GM18508 (cell line): Measurements from ENCODE around the gene MYOD1.

Source experiments
- ATAC-seq: cut with Tn5 transposase; IDR thresholded peaks from one replicate; pipeline ENCODE4 v1.9.1; 2021; ENCODE audit warnings: moderate number of reproducible peaks; ENCODE audit not compliant: insufficient read depth, unreplicated experiment

The MYOD1 gene

DNA sequence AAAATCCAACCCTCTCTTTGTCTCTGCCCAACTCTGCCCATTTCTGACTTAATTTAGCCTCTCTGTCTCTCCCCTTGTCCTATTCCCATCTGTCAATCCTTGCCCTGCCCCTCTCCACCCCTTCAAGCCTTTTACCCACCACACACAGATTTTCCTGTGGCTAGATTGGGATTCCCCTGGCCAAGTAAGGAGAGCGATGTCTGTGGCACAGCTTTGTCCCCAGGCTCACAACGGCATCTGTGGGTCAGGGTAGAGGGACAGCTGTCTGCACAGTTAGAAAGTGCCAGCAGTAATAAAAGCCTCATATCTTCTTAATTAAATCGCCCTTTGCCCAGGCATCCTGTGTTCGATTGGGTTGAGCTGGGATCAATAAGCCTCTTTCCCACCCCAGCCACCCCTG, 13.9 kb downstream of the MYOD1 start:
- no peak for ATAC-seq

DNA sequence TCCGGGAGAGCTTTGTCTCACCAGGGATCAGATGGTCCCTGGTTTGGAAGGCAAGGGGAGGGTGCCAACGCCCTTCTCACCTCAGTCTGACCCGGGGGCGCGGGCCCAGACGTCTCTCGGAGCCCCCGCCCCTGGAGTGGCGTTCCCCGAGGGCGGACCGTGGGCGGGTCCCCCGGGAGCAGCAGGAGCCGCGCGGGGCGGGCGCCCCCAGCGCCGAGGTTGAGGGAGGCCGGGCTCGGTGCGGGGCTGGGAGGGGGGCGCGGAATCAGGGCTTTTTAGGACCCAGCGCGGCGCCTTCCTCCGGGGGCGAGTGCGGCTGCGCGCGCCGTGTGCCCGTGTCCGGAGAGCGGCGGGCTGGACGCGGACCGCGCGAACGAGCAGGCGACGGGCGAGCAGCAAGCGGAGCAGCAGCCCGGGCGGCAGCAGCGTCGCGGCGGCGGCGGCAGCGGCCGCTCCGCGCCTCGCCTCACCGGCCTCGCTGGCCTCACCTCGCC, 15.1 kb downstream of the MYOD1 start, which contains the start of gene KCNC1:
TSS of gene KCNC1 (plus strand) at position 364 of the 494 bp plus-strand sequence. CDS start 1,222 bp downstream, outside the sequence.
- no peak for ATAC-seq

DNA sequence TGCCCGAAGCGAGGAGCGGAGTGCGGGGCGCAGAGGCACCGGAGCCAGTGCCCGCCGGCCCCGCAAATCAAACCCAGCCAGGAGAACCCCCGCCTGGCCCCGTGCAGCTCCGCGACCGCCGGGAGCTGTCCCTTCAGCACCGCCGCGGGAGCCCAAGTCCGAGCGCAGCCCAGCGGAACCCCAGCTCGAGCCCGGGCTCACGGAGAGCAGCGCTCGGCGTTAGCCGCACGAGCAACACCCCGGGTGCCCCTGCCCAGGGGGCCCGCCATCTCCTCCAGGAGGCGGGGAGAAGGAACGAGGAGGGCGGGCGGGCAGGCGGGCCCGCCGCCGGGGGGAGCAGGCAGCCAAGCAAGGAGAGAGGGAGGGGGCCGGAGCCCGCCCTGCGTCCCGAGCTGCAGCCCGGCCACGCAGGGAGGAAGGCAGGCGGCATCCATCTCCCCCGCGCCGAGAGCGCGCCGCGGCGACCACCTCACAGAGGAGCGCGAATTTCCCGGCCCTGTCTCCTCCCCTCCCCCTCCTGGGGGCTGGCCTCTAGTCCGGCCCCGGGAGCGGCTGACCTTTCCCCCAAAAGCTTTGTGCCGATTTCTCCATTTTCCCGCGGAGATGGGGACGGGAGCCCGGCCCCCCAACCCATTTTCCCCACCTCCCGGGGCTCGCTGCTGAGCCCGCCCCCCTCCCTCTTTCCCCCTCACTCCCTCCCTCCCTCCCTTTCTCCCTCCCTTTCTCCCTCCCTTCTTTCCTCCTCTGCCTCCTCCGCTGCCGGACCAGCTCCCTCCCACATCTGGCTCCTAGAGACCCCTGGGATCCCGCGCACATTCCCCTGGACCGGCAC, 15.8 kb downstream of the MYOD1 start:
- no peak for ATAC-seq

DNA sequence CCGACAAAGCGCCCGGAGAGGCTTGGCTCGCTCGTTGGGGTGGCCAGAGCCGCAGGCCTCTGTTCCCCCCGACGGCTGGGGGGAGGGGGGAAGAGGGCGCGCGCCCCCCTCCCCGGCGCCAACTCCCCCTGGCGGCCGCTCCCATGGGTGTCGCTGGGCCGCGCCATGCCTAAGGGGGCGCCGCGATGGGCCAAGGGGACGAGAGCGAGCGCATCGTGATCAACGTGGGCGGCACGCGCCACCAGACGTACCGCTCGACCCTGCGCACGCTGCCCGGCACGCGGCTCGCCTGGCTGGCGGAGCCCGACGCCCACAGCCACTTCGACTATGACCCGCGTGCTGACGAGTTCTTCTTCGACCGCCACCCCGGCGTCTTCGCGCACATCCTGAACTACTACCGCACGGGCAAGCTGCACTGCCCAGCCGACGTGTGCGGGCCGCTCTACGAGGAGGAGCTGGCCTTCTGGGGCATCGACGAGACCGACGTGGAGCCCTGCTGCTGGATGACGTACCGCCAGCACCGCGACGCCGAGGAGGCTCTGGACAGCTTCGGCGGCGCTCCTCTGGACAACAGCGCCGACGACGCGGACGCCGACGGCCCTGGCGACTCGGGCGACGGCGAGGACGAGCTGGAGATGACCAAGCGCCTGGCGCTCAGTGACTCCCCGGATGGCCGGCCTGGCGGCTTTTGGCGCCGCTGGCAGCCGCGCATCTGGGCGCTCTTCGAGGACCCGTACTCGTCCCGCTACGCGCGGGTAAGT, 16.6 kb downstream of the MYOD1 start:
- ATAC-seq: no peak

DNA sequence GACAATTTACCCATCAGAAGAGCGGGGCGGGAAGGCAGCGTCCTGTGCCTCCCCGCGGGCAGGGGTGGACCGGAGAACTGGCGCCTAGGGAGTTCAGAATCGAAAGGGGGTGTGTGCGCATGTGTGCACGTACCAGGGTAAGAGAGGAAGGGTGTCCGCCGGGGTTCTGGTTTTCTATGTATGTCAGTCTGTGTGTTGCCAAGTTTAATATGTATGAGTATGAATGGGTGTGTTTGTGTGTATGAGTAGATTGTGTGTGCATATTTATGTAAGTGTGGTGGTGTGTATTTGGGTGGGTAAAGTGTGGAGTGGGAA, 17.2 kb downstream of the MYOD1 start:
- ATAC-seq: no peak

DNA sequence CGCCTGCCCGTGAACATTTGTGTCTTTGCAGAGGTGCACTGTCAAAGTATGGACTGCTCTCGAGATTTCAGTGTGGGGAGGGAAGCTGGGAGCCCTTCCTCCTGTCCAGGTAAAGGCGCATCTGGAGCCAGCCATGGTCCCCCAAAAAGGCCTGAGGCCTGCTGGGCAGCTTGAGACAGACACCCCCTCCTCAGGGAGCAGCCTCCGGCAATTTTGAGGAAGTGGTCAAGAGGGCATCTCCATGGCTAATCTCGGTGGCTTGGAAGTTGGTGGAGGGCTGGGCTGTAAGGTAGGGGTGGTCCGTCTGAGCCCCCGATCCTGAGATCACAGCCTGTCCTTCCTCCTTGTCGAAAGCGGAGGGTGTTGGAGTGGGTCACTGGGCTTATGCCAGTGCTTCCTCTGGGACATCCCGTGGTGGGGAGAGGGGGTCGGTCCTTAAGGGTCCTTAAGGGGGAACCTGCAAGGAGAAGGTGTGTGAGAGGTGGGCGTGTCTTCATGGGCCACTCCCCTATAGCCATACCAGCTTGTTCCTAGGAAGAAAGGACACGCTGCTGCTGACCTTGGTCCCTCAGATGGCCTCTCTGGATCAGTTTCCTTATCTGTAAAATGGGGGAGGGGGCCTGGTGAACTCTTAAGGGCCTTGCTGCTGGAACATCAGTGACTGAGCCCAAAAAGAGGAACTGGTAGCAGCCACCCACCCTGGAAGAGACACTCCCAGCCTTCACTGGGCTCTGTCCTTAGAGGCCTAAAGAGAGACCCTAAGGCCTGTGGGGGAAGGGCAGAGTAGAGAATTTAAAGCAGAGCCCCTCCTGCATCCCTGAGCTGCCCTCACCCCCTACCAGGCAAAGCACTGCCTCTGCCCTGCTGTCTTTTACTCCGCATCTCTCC, 17.8 kb downstream of the MYOD1 start:
- no peak for ATAC-seq

DNA sequence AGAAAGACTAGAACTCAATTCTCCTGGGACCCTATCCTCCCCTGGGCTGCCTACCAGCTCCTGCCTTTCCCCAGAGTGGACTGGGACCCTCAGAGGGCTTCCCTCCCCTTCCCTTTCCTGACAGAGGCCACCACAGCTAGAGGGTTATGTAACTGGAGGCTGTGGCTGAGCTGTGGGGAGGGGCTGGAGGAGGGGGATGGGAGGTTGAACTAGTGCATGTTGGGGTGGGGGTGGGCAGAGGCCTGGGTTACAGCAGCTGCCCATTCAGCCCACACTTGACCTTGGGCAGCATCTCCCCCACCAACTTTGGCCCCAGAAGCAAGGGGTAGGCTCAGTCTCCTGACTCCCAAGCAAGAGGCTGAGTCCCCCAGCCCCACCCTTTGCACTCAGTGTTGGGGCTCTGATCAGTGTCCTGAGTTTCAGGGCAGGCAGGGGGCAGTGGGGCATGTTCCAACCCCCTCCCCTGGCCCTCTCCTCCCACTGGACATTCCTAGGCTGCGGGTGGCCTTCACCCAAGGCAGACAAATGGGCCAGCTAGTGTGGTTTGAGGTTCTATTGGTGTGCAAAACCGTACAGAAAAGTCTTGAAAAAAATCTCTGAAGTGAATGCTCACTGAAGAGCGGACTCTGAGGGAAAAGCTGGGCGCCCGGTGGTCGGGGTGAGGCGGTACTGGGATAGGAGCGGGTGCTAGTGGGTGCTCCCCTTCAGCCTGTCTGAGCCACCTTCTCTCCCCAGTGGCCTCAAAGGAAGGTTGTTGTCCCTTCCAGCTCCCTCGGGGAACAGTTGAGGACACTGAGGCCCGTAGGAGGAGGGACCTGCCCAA, 19.0 kb downstream of the MYOD1 start:
- no peak for ATAC-seq

DNA sequence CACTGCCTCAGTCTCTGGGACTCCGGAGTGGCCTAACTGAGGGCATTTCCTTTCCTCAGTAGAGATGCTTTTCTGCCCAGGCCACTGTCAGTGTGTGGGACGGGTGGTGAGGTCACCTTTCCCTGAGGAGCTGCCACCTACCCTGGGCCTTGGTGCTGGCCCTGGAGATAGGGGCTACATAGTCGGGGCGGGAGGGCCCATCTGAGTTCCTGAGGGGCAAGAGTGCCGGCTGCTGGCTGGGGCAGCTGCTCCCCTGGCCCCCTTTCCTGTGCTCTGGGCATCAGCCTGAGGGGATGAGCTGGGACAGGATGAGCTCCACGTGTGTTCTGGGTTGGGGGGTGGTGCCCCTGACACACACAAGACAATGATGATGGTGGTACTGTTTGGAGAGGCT, 20.6 kb downstream of the MYOD1 start:
- ATAC-seq: no peak

DNA sequence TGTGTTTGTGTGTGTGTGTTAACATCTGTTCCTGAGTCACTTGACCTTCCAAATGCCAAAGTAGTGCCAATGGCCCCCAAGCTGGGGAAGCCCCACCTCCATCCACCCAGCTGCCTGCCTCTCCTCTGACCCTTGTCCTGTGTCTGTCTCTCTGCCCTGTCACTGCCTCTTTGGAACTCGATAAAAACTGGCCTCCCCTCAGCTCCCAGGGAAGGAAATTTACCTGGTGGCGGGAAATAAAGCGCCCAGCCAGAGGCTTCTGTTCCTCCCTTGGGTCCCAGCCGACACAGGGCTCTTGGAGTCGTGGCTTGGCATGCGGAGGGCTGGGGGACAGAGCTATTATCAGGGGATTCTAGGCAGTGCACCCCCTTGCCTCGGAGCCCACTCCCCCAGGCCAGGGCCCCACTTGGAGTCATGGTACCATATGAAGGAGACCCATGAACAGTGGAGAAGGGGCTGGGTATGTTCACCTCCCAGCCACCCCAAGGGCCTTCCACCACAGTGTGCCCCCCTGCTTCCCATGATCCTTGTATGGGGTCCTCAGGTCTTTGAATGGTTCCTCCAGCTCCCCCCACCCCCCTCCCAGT, 21.4 kb downstream of the MYOD1 start:
- ATAC-seq: no peak

DNA sequence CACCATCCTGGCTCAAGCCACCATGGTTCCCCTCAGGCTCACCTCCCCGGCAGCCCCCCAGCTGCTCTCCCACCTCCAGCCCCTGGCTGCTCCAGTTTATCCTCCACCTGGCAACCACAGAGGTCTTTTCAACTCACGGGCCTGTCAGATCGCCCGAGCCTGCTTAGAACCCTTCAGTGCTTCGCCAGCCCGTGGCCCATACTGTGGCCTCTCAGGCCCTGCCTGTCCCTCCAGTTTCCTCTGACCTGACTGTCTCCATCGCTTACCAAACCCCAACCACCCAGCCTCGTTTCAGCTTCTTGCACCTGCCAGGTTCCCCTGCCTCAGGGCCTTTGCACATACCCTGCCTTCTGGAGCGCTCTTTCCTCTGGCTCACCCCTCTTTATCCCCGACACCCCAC, 22.1 kb downstream of the MYOD1 start:
- ATAC-seq: no peak

DNA sequence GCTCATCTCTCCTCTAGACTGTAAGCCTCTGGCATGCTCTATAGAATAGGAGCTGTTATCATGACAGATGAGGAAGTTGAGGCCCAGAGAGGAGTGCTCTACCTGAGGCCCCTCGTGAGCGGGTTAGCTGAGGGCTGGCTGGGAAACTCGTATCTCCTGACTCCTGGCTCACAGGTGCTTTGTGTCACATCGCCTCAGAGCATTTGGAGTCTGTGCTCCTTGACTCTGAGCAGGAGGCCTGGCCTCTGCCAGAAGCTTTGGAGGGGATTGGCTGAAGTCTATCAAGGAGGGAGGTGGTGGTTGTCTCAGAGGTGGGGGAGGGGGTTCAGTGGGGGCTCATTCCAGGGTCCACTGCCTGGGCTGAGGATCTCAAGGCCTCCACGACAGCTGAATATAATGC, 22.6 kb downstream of the MYOD1 start:
- no peak for ATAC-seq

DNA sequence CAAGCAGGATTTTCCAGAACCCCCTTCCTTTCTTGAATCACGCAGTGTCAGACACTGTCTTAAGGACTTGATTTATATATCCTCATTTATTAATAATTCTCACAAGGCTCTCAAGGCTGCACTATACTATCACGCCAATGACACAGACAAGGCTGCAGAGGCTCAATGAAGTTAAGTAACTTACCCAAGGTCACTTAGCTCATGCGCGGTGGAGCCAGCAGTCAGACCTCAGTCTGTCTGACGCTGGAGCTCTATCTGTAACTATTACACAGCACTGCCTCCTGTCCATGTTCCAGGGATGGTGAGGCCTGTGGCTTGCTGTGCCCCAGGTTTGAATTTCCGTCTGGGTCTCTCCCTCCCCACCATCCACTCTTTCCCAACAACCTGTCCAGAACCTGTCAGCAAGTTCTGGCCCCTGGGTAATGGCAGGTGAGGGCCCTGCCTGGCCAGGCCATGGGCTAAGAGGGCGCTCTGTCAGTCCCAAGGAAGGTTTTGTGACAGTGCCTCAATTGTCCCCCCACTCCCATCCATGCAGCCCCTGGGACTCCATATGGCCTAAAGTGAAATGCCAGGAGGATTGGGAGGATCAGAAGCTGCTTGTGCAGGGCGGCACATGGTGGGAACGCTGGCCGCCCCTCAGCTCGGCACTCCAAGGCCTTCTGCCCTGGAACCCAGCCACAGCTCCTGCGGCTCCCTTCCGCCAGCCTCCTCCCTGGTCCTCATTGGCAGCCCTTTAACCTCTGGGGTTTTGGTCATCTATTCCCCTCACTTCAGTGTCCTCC, 23.8 kb downstream of the MYOD1 start:
- ATAC-seq: no peak

DNA sequence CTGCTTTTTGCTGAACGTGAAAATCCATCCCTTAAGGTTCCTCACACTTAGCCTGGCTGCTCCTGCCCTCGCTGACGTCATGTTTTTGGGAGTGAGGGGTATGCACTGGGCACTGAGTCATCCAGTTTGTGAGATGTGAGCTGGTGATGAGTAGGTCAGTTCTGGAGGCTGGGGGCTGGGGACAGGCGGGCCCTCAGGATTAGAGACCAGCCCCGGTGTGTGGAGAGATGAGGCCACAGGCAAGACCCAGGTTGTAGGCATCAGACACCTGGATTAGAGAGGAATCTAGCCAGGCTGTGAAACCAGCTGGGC, 24.4 kb downstream of the MYOD1 start:
- ATAC-seq: no peak

DNA sequence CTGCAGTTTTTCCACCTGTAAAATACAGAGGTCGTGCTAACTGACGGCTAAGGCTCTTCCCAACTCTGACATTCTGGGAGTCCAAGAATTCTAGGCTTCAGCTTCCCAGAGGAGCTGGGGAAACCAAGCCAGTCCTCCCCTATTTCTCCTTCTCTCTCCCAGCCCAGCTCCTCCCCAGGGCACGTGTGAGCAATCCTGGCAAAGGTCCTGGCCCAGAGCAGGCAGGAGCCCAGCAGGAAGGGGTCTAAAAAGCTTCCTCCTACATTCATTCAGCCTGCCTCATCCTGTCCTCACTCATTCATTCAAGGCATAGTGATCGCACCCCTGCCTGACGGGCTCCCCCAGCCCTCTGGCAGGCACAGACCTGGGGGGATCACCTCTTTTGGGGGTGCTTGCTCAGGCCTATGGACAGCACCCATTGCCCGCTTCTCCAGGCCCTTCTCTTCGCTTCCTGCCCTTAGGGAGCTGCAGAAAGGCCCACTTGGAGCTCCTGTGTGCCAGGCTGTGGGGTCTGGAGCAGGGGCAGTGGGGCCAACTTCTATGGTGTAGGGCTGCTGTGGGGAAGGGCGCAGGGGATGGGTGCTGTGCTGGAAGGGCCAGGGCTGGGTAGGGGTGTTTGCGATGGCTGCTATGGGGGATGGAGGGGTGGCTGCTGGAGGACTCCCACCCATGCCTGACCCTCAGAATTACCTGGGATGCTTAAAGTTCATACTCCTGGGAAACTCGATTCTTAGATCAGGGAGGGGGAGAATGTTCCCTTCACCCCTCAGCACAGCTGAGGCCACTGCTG, 25.0 kb downstream of the MYOD1 start:
- no peak for ATAC-seq

DNA sequence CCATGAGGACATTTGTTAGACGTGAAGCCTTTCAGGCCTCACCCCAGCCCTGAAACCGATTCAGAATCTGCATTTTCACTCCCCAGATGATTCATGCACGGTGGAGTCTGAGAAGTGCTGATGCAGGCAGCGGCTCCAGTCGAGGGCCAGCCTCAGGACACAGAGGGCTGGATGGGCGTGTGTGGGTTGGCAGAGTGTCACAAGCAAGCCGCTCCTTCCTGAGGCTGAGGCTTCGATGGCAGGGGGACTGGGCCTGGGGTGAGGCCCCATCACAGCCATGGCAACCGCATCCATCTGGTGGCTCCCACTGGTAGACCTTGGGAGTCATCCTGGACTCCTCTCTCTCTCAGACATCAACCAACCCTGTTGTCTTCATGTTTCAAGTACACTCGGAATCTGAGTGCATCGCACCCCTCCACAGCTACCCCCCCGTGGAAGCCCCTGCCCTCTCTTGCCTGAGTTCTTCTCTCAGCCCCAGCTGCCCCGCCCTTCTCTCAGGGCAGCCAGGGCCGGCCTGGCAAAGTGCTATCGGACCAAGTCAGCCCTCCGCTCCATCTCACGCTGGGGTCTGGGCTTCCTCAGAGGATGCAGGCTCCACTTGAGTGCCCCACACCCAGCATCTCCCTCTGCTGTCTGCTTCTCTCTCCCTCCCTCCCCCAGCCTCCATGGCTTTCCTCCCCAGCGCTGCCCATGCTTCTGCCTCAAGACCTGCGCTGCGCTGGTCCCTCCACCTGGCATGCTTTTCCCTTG, 25.8 kb downstream of the MYOD1 start:
- no peak for ATAC-seq

DNA sequence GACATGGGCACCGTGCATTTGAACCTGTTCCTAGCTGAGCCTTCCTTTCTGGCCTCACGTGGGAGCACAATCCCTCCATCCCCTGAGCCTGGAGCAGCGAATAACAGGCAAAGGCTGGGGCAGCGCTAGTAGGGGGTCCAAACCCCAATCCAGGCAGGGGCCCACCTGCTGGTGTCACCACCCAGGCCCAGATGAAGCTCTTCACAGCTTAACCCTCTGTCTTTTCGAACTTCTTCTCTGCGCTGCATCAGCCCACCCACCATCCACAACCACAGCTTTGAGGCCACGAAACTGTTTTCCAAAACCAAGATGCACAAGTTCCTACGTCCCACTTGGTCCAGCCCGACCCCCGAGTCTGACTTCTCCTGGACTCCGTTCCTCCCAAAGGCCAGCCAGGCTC, 26.7 kb downstream of the MYOD1 start:
- ATAC-seq: no peak

DNA sequence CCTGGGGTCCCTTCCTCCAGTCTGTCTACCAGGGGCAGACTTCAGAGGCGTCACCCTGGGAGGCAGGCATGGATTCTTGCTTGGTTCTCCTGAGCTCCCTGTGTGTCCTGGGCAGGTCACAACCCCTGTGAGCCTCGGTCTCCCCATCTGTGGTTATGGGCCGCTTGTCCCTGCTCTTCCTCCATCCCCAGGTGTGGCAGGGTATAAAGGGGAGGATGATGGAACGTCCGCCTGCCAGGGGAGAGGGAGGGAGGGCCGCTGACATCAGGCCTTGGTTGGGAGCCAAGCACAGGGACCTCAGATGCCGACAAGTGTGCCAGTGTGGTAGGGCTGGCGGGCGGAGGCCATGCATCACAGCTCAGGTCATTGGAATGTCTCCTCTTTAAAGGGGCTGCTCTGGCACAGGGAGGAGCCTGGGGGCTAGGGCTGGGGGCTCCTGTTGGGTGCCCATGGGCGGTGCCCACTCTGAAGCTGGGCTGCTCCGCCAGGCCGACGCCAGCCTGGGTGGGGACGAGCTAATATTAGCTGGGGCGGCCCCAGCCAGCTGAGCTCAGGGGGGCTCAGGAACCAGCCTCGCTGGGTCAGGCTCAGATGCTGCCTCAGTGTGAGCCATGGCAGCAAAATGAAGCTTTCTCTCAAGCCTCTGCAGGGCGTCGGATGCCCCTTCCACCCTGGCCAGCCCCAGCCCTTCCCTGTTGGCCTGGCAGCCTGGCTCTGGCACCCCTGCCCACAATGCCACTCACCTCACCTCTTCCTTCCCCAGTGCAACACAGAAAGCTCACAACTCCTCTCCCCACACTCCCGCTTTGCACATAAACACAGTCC, 28.0 kb downstream of the MYOD1 start:
- no peak for ATAC-seq
